CD14-positive monocyte (primary cell): ENCODE results near the gene STAT6. TPM values are rescaled to one million over a fixed set of nuclear protein-coding genes. Genes with fewer than 3 reads are reported as not detected.

Source experiments
- DNase-seq, 3 donors: peaks; one replicate each; pipeline ENCODE4 v3.0.0-alpha.2; 2011 to 2022
- H2AFZ ChIP-seq: 2 replicates; pipeline ENCODE4 v1.6.0; 2012; ENCODE audit warnings: mild to moderate bottlenecking, low read depth, low read length, inconsistent platforms; ENCODE audit not compliant: insufficient read depth, poor library complexity, severe bottlenecking
- H3K27ac ChIP-seq, 2 donors: 1 replicate in 1 of 2; 2 replicates in 1 of 2; pipeline ENCODE4 v1.5.1; 2012 to 2013; ENCODE audit warnings: low read length in 2 of 2, control low read depth in 1 of 2, inconsistent platforms in 1 of 2, low read depth in 1 of 2, mild to moderate bottlenecking in 1 of 2
- H3K27me3 ChIP-seq, 2 donors: one replicate each; pipeline versions ENCODE4 v1.6.0 to v1.6.1; 2011 to 2013; ENCODE audit warnings: low read length in 2 of 2; ENCODE audit not compliant: control insufficient read depth in 2 of 2, insufficient read depth in 2 of 2
- H3K36me3 ChIP-seq, 2 donors: replicated peaks in 1 of 2; 1 replicate in 1 of 2; 2 replicates in 1 of 2; pipeline versions ENCODE4 v1.5.1 to v1.6.1; 2012 to 2013; ENCODE audit warnings: low read length in 2 of 2, control low read depth in 1 of 2, inconsistent platforms in 1 of 2, mild to moderate bottlenecking in 1 of 2; ENCODE audit not compliant: insufficient read depth in 2 of 2, control insufficient read depth in 1 of 2
- H3K4me1 ChIP-seq, 2 donors: 1 replicate in 1 of 2; 2 replicates in 1 of 2; pipeline versions ENCODE4 v1.5.1 to v1.6.1; 2012 to 2013; ENCODE audit warnings: low read length in 2 of 2, control low read depth in 1 of 2, inconsistent platforms in 1 of 2, mild to moderate bottlenecking in 1 of 2, moderate library complexity in 1 of 2; ENCODE audit not compliant: insufficient read depth in 2 of 2, control insufficient read depth in 1 of 2
- H3K4me2 ChIP-seq: replicated peaks from 2 replicates; pipeline ENCODE3; 2012; ENCODE audit warnings: low read length, moderate library complexity, mild to moderate bottlenecking; ENCODE audit not compliant: poor library complexity, severe bottlenecking; ENCODE audit errors: extremely low read depth
- H3K4me3 ChIP-seq, 3 experiments: fragments of 200-600 bp in 1 of 3; sonication (generic) in 1 of 3; replicated peaks in 1 of 3; 1 replicate in 2 of 3; 2 replicates in 1 of 3; pipeline ENCODE4 v1.5.1; 2011 to 2013; ENCODE audit warnings: low read length in 3 of 3, mild to moderate bottlenecking in 3 of 3, control low read depth in 2 of 3, low read depth in 2 of 3, inconsistent platforms in 1 of 3, moderate library complexity in 1 of 3
- H3K79me2 ChIP-seq: 2 replicates; pipeline ENCODE4 v1.6.0; 2012; ENCODE audit warnings: mild to moderate bottlenecking, control low read depth, inconsistent platforms, low read length, moderate library complexity; ENCODE audit not compliant: insufficient read depth
- H3K9ac ChIP-seq: 2 replicates; pipeline ENCODE4 v1.6.0; 2017; ENCODE audit warnings: low read length, mild to moderate bottlenecking; ENCODE audit not compliant: insufficient read depth, poor library complexity, severe bottlenecking
- H3K9me3 ChIP-seq, 2 donors: replicated peaks in 1 of 2; 1 replicate in 1 of 2; 2 replicates in 1 of 2; pipeline versions ENCODE4 v1.5.1 to v1.6.1; 2012 to 2013; ENCODE audit warnings: low read length in 2 of 2, control low read depth in 1 of 2; ENCODE audit not compliant: control insufficient read depth in 1 of 2, insufficient read depth in 1 of 2
- H4K20me1 ChIP-seq: 2 replicates; pipeline ENCODE4 v1.6.0; 2012; ENCODE audit warnings: mild to moderate bottlenecking, low read length, control low read depth, moderate library complexity; ENCODE audit not compliant: insufficient read depth
- H3K27ac Mint-ChIP-seq, 7 donors: one replicate each; pipeline ENCODE4 v1.8.0; 2020; ENCODE audit warnings: mild to moderate bottlenecking in 7 of 7, mixed read lengths in 7 of 7, moderate library complexity in 6 of 7, inconsistent platforms in 2 of 7
- H3K27me3 Mint-ChIP-seq, 3 donors: one replicate each; pipeline ENCODE4 v1.8.0; 2021 to 2022; ENCODE audit warnings: low read depth in 3 of 3, mild to moderate bottlenecking in 3 of 3, mixed read lengths in 3 of 3, moderate library complexity in 3 of 3, inconsistent platforms in 1 of 3
- H3K36me3 Mint-ChIP-seq, 2 donors: one replicate each; pipeline ENCODE4 v1.8.0; 2020; ENCODE audit warnings: mixed read lengths in 2 of 2, inconsistent platforms in 1 of 2, mild to moderate bottlenecking in 1 of 2
- H3K4me1 Mint-ChIP-seq: one replicate; pipeline ENCODE4 v1.8.0; 2020; ENCODE audit warnings: mild to moderate bottlenecking, mixed read lengths
- H3K4me3 Mint-ChIP-seq, 2 donors: one replicate each; pipeline ENCODE4 v1.8.0; 2020; ENCODE audit warnings: mild to moderate bottlenecking in 2 of 2, mixed read lengths in 2 of 2, moderate library complexity in 1 of 2
- H3K9me3 Mint-ChIP-seq, 7 donors: one replicate each; pipeline ENCODE4 v1.8.0; 2020 to 2022; ENCODE audit warnings: mixed read lengths in 7 of 7, mild to moderate bottlenecking in 6 of 7, moderate library complexity in 6 of 7, inconsistent platforms in 2 of 7
- WGBS: methylation state at CpG from one replicate; pipeline ENCODE4 v1.1.5; 2013; ENCODE audit warnings: missing lambda C conversion rate; ENCODE audit not compliant: insufficient coverage; 5-methylcytosine and 5-hydroxymethylcytosine counted together
- intact Hi-C, 2 donors: fragments of 100-400 bp; cut with micrococcal nuclease; formaldehyde crosslinking; loops; one replicate each; pipeline versions ENCODE4 v1.15.0 to v1.15.1; 2023
- polyA plus RNA-seq, 3 donors: library from polyadenylated mRNA; depleted of rRNA in 1 of 3; unstranded in 2 of 3; stranded (reverse) in 1 of 3; fragments of 300-500 nt in 2 of 3; fragments of >200 nt in 1 of 3; fragmentation: Illumina TruSeq in 2 of 3; gene quantifications; 1 replicate in 2 of 3; 2 replicates in 1 of 3; pipeline ENCODE4 v1.2.3, GENCODE V29; 2012 to 2021
- TF ChIP-seq, protein P1 (sequence below): fragments of 200-600 bp; IDR thresholded peaks from one replicate; pipeline ENCODE4 v1.8.0; 2022; ENCODE audit warnings: antibody characterized with exemption, mild to moderate bottlenecking

STAT6 gene
- polyA plus RNA-seq, 3 donors: 132 to 637 (median 154) TPM

DNA sequence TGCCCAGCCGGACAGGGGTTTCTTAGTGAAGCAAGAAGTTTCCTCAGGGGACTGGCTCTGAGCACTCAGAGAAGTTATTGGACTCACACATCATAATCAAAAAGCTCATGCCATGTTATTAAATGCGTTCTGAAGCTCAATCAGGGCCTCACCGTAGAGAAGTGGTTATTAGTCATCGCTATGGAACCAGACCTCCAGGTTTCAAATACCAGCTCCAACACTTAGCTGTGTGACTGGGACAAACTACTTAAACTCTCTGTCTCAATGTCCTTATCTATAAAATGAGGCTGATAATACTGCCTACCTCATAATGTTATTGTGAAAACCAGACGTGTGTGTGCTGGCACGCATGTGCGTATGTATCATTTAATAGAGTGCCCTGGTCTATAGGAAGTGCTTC, 7.3 kb downstream of the STAT6 start:
- H3K9me3 Mint-ChIP-seq: peaks cover 0 to 2% (median 0%) of the 10 kb centered on the region in 7 donors
- Histone ChIP-seq H3K9me3 (no peaks in the 10 kb centered on the region), H3K27me3 (no peaks in the 10 kb centered on the region), H4K20me1 (peaks cover 100% of the 10 kb centered on the region), H3K27ac (peak overlapping the region in 1 of 2 donors; percentile 48), H3K79me2 (peaks cover 44% of the 10 kb centered on the region), H2AFZ (no peak overlapping the region), H3K9ac (no peak overlapping the region), H3K36me3 (peaks cover 73 to 96% of the 10 kb centered on the region in 2 donors), H3K4me2 (no peak overlapping the region), H3K4me1 (peaks cover 18 to 54% of the 10 kb centered on the region in 2 donors), H3K4me3 (no peak overlapping the region)
- H3K4me1 Mint-ChIP-seq: peaks cover 59% of the 10 kb centered on the region
- no peak for DNase-seq
- 100% methylated on average over 2 of the region's 7 CpGs for WGBS
- TF ChIP-seq, protein P1, sequence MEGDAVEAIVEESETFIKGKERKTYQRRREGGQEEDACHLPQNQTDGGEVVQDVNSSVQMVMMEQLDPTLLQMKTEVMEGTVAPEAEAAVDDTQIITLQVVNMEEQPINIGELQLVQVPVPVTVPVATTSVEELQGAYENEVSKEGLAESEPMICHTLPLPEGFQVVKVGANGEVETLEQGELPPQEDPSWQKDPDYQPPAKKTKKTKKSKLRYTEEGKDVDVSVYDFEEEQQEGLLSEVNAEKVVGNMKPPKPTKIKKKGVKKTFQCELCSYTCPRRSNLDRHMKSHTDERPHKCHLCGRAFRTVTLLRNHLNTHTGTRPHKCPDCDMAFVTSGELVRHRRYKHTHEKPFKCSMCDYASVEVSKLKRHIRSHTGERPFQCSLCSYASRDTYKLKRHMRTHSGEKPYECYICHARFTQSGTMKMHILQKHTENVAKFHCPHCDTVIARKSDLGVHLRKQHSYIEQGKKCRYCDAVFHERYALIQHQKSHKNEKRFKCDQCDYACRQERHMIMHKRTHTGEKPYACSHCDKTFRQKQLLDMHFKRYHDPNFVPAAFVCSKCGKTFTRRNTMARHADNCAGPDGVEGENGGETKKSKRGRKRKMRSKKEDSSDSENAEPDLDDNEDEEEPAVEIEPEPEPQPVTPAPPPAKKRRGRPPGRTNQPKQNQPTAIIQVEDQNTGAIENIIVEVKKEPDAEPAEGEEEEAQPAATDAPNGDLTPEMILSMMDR: no peak
- no peak overlapping the region for H3K4me3 Mint-ChIP-seq
- peaks cover 79 to 98% of the 10 kb centered on the region in 2 donors for H3K36me3 Mint-ChIP-seq
- intact Hi-C loops: no loop called here
- H3K27me3 Mint-ChIP-seq: no peaks in the 10 kb centered on the region
- peak overlapping the region in 1 of 7 donors; percentile 79 for H3K27ac Mint-ChIP-seq

DNA sequence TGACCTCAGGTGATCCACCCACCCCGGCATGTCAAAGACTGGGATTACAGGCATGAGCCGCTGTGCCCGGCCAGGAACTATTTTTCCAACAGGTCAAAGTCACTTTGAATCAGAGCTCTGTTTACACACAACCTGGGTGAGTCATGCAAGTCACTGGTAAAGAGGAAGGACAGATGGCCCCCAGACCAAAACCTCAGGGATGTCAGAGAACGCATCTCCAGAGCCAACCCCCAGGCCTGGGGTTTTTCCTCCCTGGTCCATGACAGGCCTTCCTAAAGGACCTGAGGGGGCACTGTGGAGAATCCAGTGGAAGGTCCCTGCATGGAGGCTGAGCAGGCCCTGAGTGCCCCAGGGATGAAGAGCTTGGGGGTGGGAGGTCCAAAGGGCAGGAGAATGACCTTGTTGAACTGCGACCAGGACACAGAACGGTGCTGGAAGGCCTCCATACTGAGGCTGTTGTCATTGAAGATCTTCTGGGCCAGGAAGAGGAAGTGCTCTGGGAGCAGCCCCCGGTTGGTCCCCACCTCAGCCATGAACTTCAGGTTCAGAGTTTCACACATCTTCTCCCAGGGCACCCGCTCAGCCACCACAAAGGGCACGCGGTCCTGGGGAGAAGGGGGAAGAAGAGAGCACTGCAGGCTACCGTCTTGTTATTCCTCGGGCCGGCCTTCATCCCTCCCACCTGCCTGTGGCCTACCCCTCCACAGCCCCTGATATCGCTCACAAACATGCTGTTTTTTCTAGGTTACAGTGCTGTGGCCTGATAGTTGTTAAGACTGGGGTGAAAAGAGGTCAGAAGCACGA, 9.1 kb downstream of the STAT6 start:
- H3K36me3 ChIP-seq: peaks cover 77 to 97% of the 10 kb centered on the region in 2 donors
- no peaks in the 10 kb centered on the region for H3K27me3 Mint-ChIP-seq
- H2AFZ ChIP-seq: no peak overlapping the region
- WGBS: 73% methylated on average over 3 of the region's 15 CpGs
- intact Hi-C loops: no loop called here
- peaks cover 0 to 2% (median 0%) of the 10 kb centered on the region in 7 donors for H3K9me3 Mint-ChIP-seq
- H3K79me2 ChIP-seq: peaks cover 26% of the 10 kb centered on the region
- peak; percentile 18 to 73 (median 33) for DNase-seq
- peaks cover 100% of the 10 kb centered on the region for H4K20me1 ChIP-seq
- peaks cover 41% of the 10 kb centered on the region for H3K4me1 Mint-ChIP-seq
- TF ChIP-seq, protein P1: no peak
- H3K27me3 ChIP-seq: no peaks in the 10 kb centered on the region
- no peak overlapping the region for H3K9ac ChIP-seq
- peak overlapping the region; percentile 57 to 90 (median 84) for H3K27ac Mint-ChIP-seq
- peaks cover 84 to 99% of the 10 kb centered on the region in 2 donors for H3K36me3 Mint-ChIP-seq
- peaks cover 7 to 38% of the 10 kb centered on the region in 2 donors for H3K4me1 ChIP-seq
- H3K27ac ChIP-seq: peak overlapping the region; percentile 26 to 62
- H3K4me2 ChIP-seq: no peak overlapping the region
- no peak overlapping the region for H3K4me3 ChIP-seq
- H3K4me3 Mint-ChIP-seq: no peak overlapping the region
- no peaks in the 10 kb centered on the region for H3K9me3 ChIP-seq
